GM08714 (cell line): ENCODE results near the gene ELOVL4.

Source experiments
- H3K4me3 ChIP-seq: fragments of 200-500 bp; sonication (Bioruptor generic); 2 replicates; pipeline ENCODE4 v1.5.1; 2014; ENCODE audit warnings: mild to moderate bottlenecking, low read length, inconsistent platforms
- ZNF274 ChIP-seq: IDR thresholded peaks from 2 replicates; pipeline ENCODE4 v1.6.1; 2012; ENCODE audit warnings: mild to moderate bottlenecking, low read depth, low read length

ELOVL4 gene

GRCh38 chr6:79947191-79948186 is at the start of gene ELOVL4:
Gene ELOVL4 (minus strand): TSS chr6:79947553. CDS start chr6:79947279, 274 bp downstream.
- no peak for TF ChIP-seq ZNF274
- H3K4me3 ChIP-seq: peak within 1 kb of the TSS; percentile 27

- no peak overlapping the region for H3K4me3 ChIP-seq
- TF ChIP-seq ZNF274: no peak
Observed at GRCh38 chr6:79993911-79994309, 46.6 kb upstream of the ELOVL4 start.

GRCh38 chr6:79993012-79993910 is 45.9 kb upstream of the ELOVL4 start:
- no peak for TF ChIP-seq ZNF274
- no peak overlapping the region for H3K4me3 ChIP-seq

GRCh38 chr6:79989641-79990040 is 42.3 kb upstream of the ELOVL4 start:
- no peak overlapping the region for H3K4me3 ChIP-seq
- no peak for TF ChIP-seq ZNF274

GRCh38 chr6:79985128-79985527 is 37.8 kb upstream of the ELOVL4 start:
- H3K4me3 ChIP-seq: no peak overlapping the region
- TF ChIP-seq ZNF274: no peak

- TF ChIP-seq ZNF274: no peak
- H3K4me3 ChIP-seq: no peak overlapping the region
Observed at GRCh38 chr6:79984261-79984660, 36.9 kb upstream of the ELOVL4 start.

GRCh38 chr6:79981652-79982051 is 34.3 kb upstream of the ELOVL4 start:
- no peak for TF ChIP-seq ZNF274
- H3K4me3 ChIP-seq: no peak overlapping the region

- no peak overlapping the region for H3K4me3 ChIP-seq
- no peak for TF ChIP-seq ZNF274
Observed at GRCh38 chr6:79971193-79971592, 23.8 kb upstream of the ELOVL4 start.

- no peak for TF ChIP-seq ZNF274
- H3K4me3 ChIP-seq: no peak overlapping the region
Observed at GRCh38 chr6:79969784-79970183, 22.4 kb upstream of the ELOVL4 start.

- TF ChIP-seq ZNF274: no peak
- H3K4me3 ChIP-seq: no peak overlapping the region
Observed at GRCh38 chr6:79967178-79967577, 19.8 kb upstream of the ELOVL4 start.

- H3K4me3 ChIP-seq: no peak overlapping the region
- no peak for TF ChIP-seq ZNF274
Observed at GRCh38 chr6:79964607-79965081, 17.3 kb upstream of the ELOVL4 start.

- no peak for TF ChIP-seq ZNF274
- H3K4me3 ChIP-seq: no peak overlapping the region
Observed at GRCh38 chr6:79954849-79955248, 7.5 kb upstream of the ELOVL4 start.

GRCh38 chr6:79949233-79949632 is 1.9 kb upstream of the ELOVL4 start:
- TF ChIP-seq ZNF274: no peak
- H3K4me3 ChIP-seq: no peak overlapping the region
